ENCODE data around the gene SMIM33. TPM values are rescaled to one million over a fixed set of nuclear protein-coding genes. Genes with fewer than 3 reads are reported as not detected.

Gene SMIM33
- total RNA-seq, 1 experiment from 2014 or later, result not detected

GRCh38 chr5:139460455-139460854 lies 10.3 kb upstream of the SMIM33 start:
- Histone ChIP-seq H3K36me3 (ENCODE audit: insufficient read depth, low read length, poor library complexity, severe bottlenecking) (no peaks in the 10 kb centered on the region), H3K27me3 (replicated peaks; ENCODE audit: insufficient read depth, low read depth, low read length, poor library complexity) (no peaks in the 10 kb centered on the region), H3K27ac (ENCODE audit: low read depth, low read length, poor library complexity, severe bottlenecking) (no peak overlapping the region), H3K9me3 (ENCODE audit: low read depth, low read length, poor library complexity, severe bottlenecking) (no peaks in the 10 kb centered on the region), H3K4me3 (ENCODE audit: low read depth, low read length, poor library complexity, severe bottlenecking) (no peak overlapping the region), H3K4me1 (ENCODE audit: insufficient read depth, low read length, poor library complexity, severe bottlenecking) (peaks cover 9% of the 10 kb centered on the region)
- no TSS peak for BruUV-seq (replicated peaks)
- POLR2A ChIA-PET (ENCODE audit: low non-redundant PET), result interaction anchor here (0.6 kb wide), 1 partner anchor 24 kb away, joined by 3 read pairs; no protein-coding TSS in a partner anchor
- intact Hi-C loops (cut with micrococcal nuclease; ENCODE audit: unreplicated experiment), result no loop called here
- TF ChIP-seq, protein P1, sequence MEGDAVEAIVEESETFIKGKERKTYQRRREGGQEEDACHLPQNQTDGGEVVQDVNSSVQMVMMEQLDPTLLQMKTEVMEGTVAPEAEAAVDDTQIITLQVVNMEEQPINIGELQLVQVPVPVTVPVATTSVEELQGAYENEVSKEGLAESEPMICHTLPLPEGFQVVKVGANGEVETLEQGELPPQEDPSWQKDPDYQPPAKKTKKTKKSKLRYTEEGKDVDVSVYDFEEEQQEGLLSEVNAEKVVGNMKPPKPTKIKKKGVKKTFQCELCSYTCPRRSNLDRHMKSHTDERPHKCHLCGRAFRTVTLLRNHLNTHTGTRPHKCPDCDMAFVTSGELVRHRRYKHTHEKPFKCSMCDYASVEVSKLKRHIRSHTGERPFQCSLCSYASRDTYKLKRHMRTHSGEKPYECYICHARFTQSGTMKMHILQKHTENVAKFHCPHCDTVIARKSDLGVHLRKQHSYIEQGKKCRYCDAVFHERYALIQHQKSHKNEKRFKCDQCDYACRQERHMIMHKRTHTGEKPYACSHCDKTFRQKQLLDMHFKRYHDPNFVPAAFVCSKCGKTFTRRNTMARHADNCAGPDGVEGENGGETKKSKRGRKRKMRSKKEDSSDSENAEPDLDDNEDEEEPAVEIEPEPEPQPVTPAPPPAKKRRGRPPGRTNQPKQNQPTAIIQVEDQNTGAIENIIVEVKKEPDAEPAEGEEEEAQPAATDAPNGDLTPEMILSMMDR (conservative IDR thresholded peaks at IDR 0.05; ENCODE audit: low read depth, low read length), result no peak
- no peak for TF ChIP-seq EZH2 (IDR thresholded peaks at IDR 0.05; ENCODE audit: borderline replicate concordance, low read depth, low read length, poor library complexity, severe bottlenecking)
- no peak for DNase-seq (ENCODE audit: low spot score)
- CTCF ChIA-PET, result interaction anchor here (0.5 kb wide), 1 partner anchor 328 kb away, joined by 5 read pairs; no protein-coding TSS in a partner anchor

- POLR2A ChIA-PET (ENCODE audit: low non-redundant PET), result no interaction called here
- intact Hi-C loops (cut with micrococcal nuclease; ENCODE audit: unreplicated experiment), result no loop called here
- no peak for DNase-seq (ENCODE audit: low spot score)
- Histone ChIP-seq H3K4me1 (ENCODE audit: insufficient read depth, low read length, poor library complexity, severe bottlenecking) (peaks cover 9% of the 10 kb centered on the region), H3K27ac (ENCODE audit: low read depth, low read length, poor library complexity, severe bottlenecking) (no peak overlapping the region), H3K4me3 (ENCODE audit: low read depth, low read length, poor library complexity, severe bottlenecking) (no peak overlapping the region), H3K27me3 (replicated peaks; ENCODE audit: insufficient read depth, low read depth, low read length, poor library complexity) (no peaks in the 10 kb centered on the region), H3K36me3 (ENCODE audit: insufficient read depth, low read length, poor library complexity, severe bottlenecking) (no peaks in the 10 kb centered on the region), H3K9me3 (ENCODE audit: low read depth, low read length, poor library complexity, severe bottlenecking) (no peaks in the 10 kb centered on the region)
- TF ChIP-seq EZH2 (IDR thresholded peaks at IDR 0.05; ENCODE audit: borderline replicate concordance, low read depth, low read length, poor library complexity, severe bottlenecking), result no peak
- TF ChIP-seq, protein P1 (conservative IDR thresholded peaks at IDR 0.05; ENCODE audit: low read depth, low read length), result no peak
- CTCF ChIA-PET, result no interaction called here
- no TSS peak for BruUV-seq (replicated peaks)
Measured at GRCh38 chr5:139461176-139461575, 9.6 kb upstream of the SMIM33 start.

- ChIA-PET POLR2A (ENCODE audit: low non-redundant PET) (interaction anchor here (0.5 kb wide), 1 partner anchor 229 kb away, joined by 8 read pairs; no protein-coding TSS in a partner anchor), CTCF (no interaction called here)
- H3K4me3 ChIP-seq (ENCODE audit: low read depth, low read length, poor library complexity, severe bottlenecking), result no peak overlapping the region
- H3K9me3 ChIP-seq (ENCODE audit: low read depth, low read length, poor library complexity, severe bottlenecking), result no peaks in the 10 kb centered on the region
- no peaks in the 10 kb centered on the region for H3K36me3 ChIP-seq (ENCODE audit: insufficient read depth, low read length, poor library complexity, severe bottlenecking)
- intact Hi-C loops (cut with micrococcal nuclease; ENCODE audit: unreplicated experiment), result no loop called here
- H3K4me1 ChIP-seq (ENCODE audit: insufficient read depth, low read length, poor library complexity, severe bottlenecking), result peaks cover 9% of the 10 kb centered on the region
- H3K27me3 ChIP-seq (replicated peaks; ENCODE audit: insufficient read depth, low read depth, low read length, poor library complexity), result no peaks in the 10 kb centered on the region
- TF ChIP-seq EZH2 (IDR thresholded peaks at IDR 0.05; ENCODE audit: borderline replicate concordance, low read depth, low read length, poor library complexity, severe bottlenecking), result no peak
- TF ChIP-seq, protein P1 (conservative IDR thresholded peaks at IDR 0.05; ENCODE audit: low read depth, low read length), result no peak
- H3K27ac ChIP-seq (ENCODE audit: low read depth, low read length, poor library complexity, severe bottlenecking), result no peak overlapping the region
- no peak for DNase-seq (ENCODE audit: low spot score)
- no TSS peak for BruUV-seq (replicated peaks)
Measured at GRCh38 chr5:139461698-139462097, 9.1 kb upstream of the SMIM33 start.
